Measurements from ENCODE around the gene HOXC12.

Gene HOXC12

GRCh38 chr12:53956914-53957536 is 2.3 kb downstream of the HOXC12 start:
- DNase-seq = no peak

GRCh38 chr12:53958128-53958527 is 3.4 kb downstream of the HOXC12 start:
- DNase-seq = no peak

DNA sequence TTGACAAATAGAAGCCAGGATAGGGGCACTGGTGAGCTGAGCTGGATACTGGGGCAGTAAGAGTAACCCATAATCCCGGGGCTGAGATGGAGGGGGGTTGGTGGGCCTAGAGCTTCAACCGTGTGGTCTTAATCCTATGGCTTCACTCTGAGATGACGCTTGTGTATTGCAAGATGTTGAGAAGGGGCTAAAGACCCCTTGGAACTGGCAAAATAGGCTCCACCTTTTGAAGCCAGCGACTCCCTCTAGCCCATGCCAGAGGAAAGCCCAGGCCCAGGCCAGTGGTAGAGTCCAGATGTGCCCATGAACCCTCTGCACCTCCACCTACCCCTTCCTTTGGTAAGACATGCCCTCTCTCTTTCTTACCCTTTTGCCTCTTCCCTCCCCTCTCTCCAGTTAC is 4.6 kb downstream of the HOXC12 start:
- no peak for DNase-seq

DNA sequence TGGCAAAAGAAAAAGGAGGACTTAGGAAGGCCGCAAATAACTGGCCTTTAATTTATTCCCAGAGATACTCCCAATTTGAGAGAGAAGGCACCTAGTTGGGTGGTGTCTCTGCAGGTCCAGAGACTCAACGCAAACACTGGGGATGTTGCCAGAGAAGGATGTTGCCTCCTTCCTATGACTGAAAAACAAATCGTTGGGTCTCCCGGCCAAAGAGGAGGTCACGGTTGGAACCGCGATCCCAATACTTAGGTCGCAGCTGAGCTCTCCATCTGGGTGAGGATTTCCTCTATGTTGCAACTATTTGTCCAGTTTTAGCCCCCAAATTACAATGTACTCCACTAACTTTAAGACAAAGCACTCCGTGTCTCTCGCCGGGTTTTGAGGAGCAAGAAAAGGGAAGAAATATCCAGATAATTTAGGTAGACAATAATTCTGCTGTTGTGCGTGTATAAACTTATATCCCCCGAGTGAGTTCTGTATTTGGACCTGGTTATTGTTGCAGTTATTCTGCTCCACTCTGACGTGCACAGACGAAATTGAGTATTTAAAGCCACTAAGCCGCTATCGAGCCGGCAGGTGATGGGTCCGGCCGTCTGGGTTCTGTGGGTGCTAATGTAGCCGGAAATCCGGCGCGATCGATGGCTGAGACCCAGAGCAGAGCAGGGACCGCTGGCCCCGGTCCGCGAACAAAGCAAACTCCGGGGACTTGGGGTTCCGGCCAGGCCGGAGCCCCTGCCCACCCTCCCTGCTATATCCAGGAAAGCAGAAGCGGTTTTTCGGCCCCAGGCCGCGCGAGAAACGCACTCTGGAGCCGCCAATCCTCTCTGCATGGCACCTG is 5.7 kb downstream of the HOXC12 start:
- DNase-seq = no peak

DNA sequence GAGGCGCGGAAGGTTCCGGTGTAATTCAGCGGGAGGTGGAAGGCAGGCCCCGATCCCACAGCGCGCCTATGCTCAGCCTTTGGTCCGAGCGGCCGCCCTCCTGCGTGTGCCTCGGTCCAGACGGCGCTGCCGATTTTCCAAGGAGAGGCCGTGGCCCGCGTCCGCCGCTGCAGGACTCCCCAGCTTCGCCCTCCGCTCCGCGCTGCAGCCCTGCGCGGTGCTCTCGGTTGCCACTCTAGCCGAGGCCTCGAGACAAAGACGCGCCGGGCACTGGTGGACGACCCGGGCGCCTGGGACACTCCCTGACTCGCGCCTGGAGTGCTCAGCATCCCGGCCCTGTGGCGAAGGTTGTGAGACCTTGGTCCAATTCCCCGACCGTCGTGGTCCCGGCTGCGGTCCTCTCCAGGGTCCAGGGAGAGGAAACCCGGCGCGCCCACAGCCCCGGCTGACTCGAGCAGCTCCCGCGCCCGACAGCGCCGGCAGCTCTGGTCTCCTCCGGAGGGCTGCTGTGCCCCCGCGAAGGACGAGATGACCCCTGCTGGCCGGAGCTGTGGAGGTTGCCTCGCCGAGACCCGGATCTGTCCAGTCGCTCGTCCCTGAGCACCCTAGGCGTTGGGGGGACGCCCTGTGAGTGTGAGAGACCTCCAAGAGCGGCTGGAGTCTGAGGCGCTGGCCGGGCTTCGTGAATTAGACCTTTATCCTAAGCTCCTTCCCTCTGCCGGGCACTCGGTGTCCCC is 6.5 kb downstream of the HOXC12 start:
- no peak for DNase-seq

GRCh38 chr12:53963005-53963404 is 8.3 kb downstream of the HOXC12 start:
- DNase-seq = no peak

- no peak for DNase-seq
Observed at GRCh38 chr12:53963434-53964314, 9.0 kb downstream of the HOXC12 start.

- no peak for DNase-seq
Observed at GRCh38 chr12:53964315-53964713, 9.6 kb downstream of the HOXC12 start.

DNA sequence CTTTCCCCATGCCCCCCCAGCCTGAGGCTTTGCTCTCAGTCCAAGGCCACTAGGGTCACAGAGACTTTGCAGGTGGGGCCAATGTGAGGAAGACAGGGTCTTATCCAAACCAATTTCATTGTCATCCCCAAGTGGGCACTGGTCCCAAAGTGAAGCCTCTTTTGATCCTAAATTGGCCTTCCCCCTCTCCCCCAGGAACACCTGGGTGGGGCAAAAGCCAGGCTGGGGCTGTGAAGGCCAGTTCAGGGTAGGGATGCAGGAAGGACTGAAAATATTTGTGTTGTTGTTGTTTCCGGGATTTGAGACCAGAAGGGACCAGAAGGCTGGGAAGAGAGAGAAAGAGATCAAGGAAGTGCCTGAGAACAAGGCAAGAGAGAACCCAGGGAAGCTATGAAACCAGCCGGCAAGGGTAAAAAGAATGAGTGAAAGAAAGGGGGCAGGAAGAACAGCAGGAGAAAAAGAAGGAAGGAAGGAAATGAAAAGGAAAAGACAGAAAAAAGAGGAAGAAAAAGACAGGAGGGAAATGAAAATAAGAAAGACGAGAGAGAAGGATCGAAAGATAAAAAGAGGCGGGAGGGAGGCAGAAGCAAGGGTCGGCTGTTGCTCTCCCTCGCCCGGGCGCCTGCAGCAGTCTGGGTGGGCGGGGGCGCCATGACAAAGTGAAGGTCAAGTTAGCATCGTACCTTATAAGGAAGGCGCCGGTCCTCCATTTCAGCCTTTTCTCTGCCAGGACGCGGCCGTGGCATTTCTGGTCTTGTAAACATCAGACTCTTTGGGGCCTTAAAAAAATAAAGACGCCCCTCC is 10.8 kb downstream of the HOXC12 start:
- no peak for DNase-seq

DNA sequence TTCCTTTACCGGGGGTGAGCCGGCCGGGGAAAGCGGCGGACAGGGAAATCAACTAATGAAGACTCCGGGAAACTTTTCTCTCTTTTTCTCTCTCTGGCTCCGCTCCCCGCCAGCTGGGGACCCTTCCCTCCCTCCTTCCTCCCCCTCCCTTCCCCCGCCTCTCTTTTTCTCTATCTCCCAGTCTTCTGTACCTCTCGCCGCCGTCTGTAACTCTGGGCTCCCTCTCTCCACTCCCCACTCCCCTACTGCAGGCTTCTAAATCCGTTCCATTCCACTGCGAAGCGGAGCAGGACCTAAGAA is 11.3 kb downstream of the HOXC12 start:
- DNase-seq = no peak

- DNase-seq = no peak
Observed at GRCh38 chr12:53966385-53967133, 11.9 kb downstream of the HOXC12 start.

DNA sequence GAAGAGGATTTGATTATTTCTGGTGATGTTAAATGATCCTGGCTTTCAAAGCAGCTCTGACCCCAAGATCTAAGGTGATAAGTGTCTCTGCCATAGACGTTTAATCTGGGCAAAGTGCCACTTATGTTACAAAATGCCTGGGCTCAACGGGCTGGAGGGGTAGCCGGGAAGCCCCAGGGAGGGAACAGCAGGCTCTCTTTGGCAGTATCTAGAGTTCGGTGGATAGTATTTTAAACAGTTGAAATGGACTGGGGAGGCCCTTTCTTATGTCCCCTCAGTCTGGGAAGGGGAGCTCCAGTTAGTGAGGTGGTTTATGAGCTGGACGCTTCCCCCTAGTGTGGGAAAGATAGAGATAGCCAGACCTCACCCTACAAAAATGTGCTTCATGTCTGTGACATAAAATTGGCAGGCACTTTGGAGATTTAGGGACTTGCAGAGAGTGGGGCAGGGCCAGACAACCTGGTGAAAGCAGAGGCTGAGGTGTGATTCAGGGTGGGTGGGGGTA is 12.8 kb downstream of the HOXC12 start:
- no peak for DNase-seq

DNA sequence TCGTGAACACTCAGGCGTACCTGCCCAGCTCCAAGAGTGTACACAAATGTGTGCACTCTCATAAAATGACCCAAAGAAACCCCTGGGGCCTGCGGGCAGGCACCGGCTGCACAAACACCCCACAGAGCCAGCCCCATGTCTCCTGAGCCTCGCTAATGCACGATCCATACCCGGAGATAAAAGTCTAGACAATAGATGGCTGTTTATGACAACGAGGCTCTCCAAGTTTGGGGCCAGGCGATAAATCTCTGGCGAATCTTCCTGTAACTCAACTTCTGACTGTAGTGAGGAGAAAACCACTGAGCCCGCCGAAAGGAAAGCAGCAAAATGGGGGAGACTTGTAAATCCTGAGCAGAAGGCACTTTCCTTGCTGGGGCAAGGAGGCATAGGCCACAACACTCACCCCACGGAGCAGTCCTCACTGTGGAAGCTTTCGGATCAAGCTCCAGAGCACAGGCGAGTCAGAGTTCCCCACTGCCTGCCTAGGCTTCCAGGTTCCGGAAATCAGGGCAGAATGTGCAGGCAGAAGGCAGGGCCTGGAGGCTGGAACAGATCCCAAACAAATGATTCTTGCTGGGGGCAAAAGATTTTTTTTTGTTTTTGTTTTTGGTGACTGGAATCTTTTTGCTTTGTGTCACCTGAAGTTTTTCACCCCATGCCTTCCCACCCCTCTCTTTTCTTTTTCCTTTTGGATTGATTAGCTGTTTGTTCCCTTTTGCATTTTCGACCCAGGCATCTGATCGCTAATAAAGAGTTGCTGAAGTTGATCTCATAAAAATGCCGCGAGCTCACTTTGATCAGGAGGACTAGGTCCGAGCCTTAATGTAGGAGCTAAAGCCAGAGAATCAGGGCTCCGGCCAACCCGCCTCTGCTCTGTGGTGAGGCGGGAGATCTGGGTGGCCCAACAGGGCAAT is 13.8 kb downstream of the HOXC12 start:
- no peak for DNase-seq

DNA sequence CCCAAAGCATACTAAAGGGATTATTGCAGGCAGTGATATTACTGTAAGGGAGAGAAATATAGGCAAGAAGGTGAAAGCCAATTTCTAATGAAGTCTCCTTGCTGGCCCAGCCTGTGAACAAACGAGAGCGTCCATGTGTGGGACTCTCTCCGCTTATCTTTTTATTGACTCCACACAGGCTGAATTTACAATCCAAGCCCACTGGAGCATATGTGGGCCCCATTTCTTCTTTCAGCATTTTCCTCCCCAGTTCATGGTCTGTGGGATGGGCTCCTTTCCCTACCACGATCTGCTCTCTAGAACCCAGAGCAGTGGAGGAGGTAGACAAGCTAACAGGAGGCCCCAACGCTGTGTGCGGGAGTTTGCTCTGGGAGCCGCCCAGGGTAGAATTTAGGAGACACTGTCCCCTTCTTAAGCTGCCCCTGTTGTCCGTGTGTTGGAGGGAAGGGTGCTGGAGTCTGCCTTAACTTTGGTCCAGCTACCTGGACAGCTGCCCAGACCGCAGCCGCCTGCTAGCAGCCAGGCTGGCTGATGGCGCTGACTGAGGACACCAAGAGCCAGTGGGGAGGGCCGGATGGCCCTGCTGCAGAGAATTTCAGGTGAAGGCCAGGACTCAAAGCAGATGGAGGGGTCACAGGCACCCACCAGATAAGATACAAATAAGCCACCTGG is 15.0 kb downstream of the HOXC12 start:
- no peak for DNase-seq

DNA sequence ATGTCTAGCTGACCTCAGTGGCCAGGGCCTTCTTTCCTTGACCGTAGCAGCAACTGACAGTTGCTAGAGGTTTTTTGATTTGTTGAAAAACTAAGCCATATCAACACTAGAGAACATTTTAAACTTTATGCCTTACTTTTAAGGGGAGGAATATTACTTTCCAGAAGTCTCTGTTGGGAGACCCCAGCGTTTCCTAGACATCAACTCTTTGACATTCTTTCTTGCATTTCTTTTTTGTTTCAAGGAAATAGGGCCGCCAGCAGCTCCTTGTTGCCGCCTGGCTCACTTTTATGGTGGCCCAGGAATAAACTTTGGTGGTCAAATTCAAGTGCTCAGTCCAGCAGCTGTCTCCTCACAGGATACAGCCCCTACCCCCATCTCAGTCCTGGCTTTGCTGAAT is 15.7 kb downstream of the HOXC12 start:
- DNase-seq = no peak

- DNase-seq = no peak
Observed at GRCh38 chr12:53971129-53971528, 16.4 kb downstream of the HOXC12 start.

GRCh38 chr12:53971686-53972085 is 17.0 kb downstream of the HOXC12 start:
- DNase-seq = no peak

DNA sequence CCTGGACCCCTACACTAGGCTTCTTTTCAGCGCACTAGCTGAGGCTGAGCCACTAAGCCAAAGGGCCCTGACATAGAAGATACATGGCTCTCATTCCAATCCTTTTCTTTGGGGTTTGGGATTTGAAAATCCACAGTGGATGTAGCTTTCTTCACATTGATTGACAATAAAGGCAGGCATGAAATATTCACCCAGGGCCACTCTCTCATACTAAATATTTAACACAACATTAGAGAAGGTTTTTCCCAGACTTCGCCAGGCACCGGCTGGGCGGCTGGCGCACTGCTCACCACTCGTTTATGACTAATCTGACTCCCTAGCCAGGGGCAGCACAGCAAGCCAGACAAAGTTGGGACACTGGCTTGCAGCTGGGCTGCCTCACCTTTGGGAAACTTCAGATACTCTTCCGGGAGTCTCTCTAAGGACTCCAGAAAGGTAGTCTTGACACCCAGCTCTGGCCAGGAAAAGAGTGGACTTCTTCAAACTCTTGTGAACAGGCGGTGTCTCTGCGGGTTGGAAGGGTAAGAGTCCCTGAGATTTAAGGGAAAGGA is 17.5 kb downstream of the HOXC12 start:
- DNase-seq = no peak

DNA sequence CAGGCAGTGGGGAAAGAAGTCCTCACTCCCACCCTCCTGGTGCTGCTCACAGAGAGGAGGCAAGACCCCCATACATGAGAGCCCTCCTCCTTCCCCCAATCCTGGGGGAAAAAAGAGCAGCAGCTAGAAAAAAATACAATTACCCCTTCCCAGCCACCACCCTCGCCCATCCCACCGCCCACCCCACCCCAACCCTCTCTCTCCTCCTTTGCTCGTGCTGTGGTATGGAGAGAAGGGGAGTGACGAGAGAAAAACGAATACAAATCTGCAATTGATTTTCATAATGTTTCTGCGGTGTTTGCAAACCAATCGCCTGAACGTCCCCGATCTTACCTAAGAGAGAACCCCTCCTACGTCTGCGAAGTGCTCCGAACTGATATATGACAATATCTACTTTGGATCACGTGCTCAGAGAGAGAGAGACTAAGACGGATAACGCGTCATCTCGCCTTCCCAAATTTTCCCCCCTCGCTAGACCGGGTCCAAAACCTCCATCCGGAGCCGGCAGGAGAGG is 18.1 kb downstream of the HOXC12 start, which contains the start of gene HOXC11:
HOXC11 (plus strand) TSS at position 405 of the 514 bp plus-strand sequence. CDS start 116 bp downstream, outside the sequence.
- no peak for DNase-seq

Measured in activated effector memory CD4-positive, alpha-beta T cell treated with anti-CD3 and anti-CD28 coated beads, Interleukin-2, amount 50 U/mL, for 16 hours (primary cell).